GM21367 (cell line): Measurements from ENCODE around the gene MAN1C1.

Source experiments
- ATAC-seq: cut with Tn5 transposase; IDR thresholded peaks from one replicate; pipeline ENCODE4 v1.9.1; 2021; ENCODE audit not compliant: unreplicated experiment

The MAN1C1 gene

DNA sequence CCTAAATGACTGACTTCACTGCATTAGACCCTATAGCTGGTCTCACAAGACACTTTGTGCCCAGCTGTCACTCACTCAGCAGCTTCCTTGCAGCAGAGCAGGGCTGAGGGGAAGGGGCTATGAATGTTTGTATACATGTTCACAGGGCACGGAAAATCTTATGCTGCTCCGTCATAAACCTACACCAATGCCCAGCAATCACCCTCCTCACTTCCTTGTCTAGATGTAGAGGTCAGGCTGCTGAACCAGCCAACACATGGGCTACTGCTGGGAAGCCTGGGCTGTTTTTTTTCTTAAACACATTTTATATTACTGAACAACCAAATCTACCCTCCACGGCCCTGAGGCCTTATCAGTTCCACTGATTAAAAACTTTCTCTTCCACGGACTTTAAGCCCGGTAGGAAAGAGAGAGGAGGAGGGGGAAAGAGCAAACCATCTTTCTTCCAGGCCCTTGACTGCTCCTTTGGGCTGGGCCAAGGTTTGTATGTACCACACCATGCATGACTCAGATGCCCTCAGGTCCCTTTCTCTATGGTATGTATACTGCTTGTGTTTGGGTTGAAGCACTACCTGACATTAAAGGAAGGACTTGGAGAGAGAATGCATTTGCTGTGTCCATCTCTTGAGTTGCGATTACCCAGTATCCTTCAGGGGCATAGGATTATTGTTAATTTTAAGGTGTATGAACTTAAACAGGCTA is 215.9 kb downstream of the MAN1C1 start:
- ATAC-seq: no peak

DNA sequence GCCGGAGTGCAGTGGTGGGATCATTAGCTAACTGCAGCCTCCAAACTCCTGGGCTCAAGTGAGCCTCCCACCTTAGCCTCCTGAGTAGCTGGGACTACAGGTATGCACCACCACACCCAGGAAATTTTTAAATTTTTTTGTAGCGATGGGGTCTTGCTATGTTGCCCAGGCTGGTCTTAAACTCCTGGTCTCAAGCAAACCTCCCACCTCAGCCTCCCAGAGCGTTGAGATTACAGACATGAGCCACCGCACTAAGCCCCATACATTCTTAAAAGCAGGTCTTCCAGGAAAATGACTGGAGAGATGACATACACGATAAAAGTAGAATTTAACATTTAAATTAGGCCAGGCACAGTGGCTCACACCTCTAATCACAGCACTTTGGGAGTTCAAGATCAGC is 216.6 kb downstream of the MAN1C1 start:
- ATAC-seq: no peak
